Neural cell (in vitro differentiated cells): ENCODE data around the gene HSPA5. TPM values are rescaled to one million over a fixed set of nuclear protein-coding genes. Genes with fewer than 3 reads are reported as not detected.
A peak's percentile ranks its signal among the peaks of the same experiment; 100 is the strongest.
"Not testable (repeated sequence)": the region's sequence is repeated elsewhere in the genome, so short reads cannot be mapped to it uniquely, and the experiment has no call there.

Experiments
- H2AFZ ChIP-seq: fragments of 200-600, 300-800 bp; sonication (generic), shearing (Covaris generic); 2 replicates; pipeline ENCODE4 v1.6.0; 2014; ENCODE audit warnings: low read depth, mild to moderate bottlenecking, antibody characterized with exemption, low read length, moderate library complexity
- H3F3A ChIP-seq: fragments of 200-600 bp; shearing (Covaris generic); 2 replicates; pipeline ENCODE4 v1.6.1; 2016; ENCODE audit warnings: mild to moderate bottlenecking, moderate library complexity, mixed read lengths, antibody characterized with exemption, low read length; ENCODE audit not compliant: insufficient read depth, poor library complexity, severe bottlenecking
- H3K27ac ChIP-seq: fragments of 200-600, 300-800 bp; sonication (generic), shearing (Covaris generic); 2 replicates; pipeline ENCODE4 v1.5.1; 2014; ENCODE audit warnings: mild to moderate bottlenecking, low read length, moderate library complexity
- H3K27me3 ChIP-seq: fragments of 300-800, 200-600 bp; sonication (generic), shearing (Covaris generic); 2 replicates; pipeline ENCODE4 v1.6.0; 2014; ENCODE audit warnings: mild to moderate bottlenecking, low read depth, low read length, moderate library complexity; ENCODE audit not compliant: insufficient read depth
- H3K36me3 ChIP-seq: fragments of 300-800, 200-600 bp; sonication (generic), shearing (Covaris generic); 2 replicates; pipeline ENCODE4 v1.5.1; 2014; ENCODE audit warnings: mild to moderate bottlenecking, antibody characterized with exemption, low read length, moderate library complexity; ENCODE audit not compliant: insufficient read depth
- H3K4me2 ChIP-seq: fragments of 300-800, 200-600 bp; sonication (generic), shearing (Covaris generic); 2 replicates; pipeline ENCODE4 v1.6.0; 2014; ENCODE audit warnings: mild to moderate bottlenecking, low read length
- H3K4me3 ChIP-seq: fragments of 300-800, 200-600 bp; sonication (generic), shearing (Covaris generic); 2 replicates; pipeline ENCODE4 v1.5.1; 2014; ENCODE audit warnings: mild to moderate bottlenecking, low read length, moderate library complexity
- H3K79me2 ChIP-seq: fragments of 200-600 bp; shearing (Covaris generic); replicated peaks from 2 replicates; pipeline ENCODE4 v1.6.0; 2014; ENCODE audit warnings: mild to moderate bottlenecking, low read length, moderate library complexity; ENCODE audit not compliant: insufficient read depth
- H3K9ac ChIP-seq: fragments of 300-800, 200-600 bp; sonication (generic), shearing (Covaris generic); 2 replicates; pipeline ENCODE4 v1.6.1; 2016; ENCODE audit warnings: mild to moderate bottlenecking, low read length, mixed read lengths
- H3K9me2 ChIP-seq: fragments of 200-600 bp; shearing (Covaris generic); 2 replicates; pipeline ENCODE4 v1.6.1; 2016; ENCODE audit warnings: mild to moderate bottlenecking, low read length, mixed read lengths; ENCODE audit not compliant: insufficient read depth
- H3K9me3 ChIP-seq: fragments of 200-600, 300-800 bp; sonication (generic), shearing (Covaris generic); 2 replicates; pipeline ENCODE4 v1.6.1; 2016; ENCODE audit warnings: mild to moderate bottlenecking, mixed run types, low read length, moderate library complexity, mixed read lengths
- H4K20me1 ChIP-seq: fragments of 200-600 bp; shearing (Covaris generic); 2 replicates; pipeline ENCODE4 v1.6.1; 2016; ENCODE audit warnings: mild to moderate bottlenecking, mixed run types; ENCODE audit not compliant: insufficient read depth
- CTCF ChIP-seq: fragments of 450-650 bp; IDR thresholded peaks from 2 replicates; pipeline ENCODE4 v1.5.1; 2014; ENCODE audit warnings: antibody characterized with exemption, mild to moderate bottlenecking, moderate library complexity; ENCODE audit not compliant: poor library complexity, severe bottlenecking
- EP300 ChIP-seq: fragments of 450-650 bp; conservative IDR thresholded peaks from 2 replicates; pipeline ENCODE4 v1.6.1; 2014; ENCODE audit warnings: antibody characterized with exemption, mild to moderate bottlenecking, moderate library complexity; ENCODE audit not compliant: poor library complexity, severe bottlenecking
- EZH2 ChIP-seq: fragments of 200-600, 300-800 bp; shearing (Covaris generic), sonication (generic); IDR thresholded peaks from 2 replicates; pipeline ENCODE4 v1.6.1; 2014; ENCODE audit warnings: antibody characterized with exemption, low read length, borderline replicate concordance, mild to moderate bottlenecking; ENCODE audit not compliant: insufficient read depth, poor library complexity, severe bottlenecking
- MXI1 ChIP-seq: fragments of 450-650 bp; conservative IDR thresholded peaks from 2 replicates; pipeline ENCODE4 v1.6.1; 2014; ENCODE audit warnings: antibody characterized with exemption, mild to moderate bottlenecking; ENCODE audit not compliant: poor library complexity, severe bottlenecking
- POLR2AphosphoS5 ChIP-seq: IDR thresholded peaks from 2 replicates; pipeline ENCODE4 v1.6.1; 2012
- RAD21 ChIP-seq: fragments of 450-650 bp; conservative IDR thresholded peaks from 2 replicates; pipeline ENCODE4 v1.6.1; 2014; ENCODE audit warnings: antibody characterized with exemption, mild to moderate bottlenecking, moderate library complexity
- SMC3 ChIP-seq: fragments of 450-650 bp; conservative IDR thresholded peaks from 2 replicates; pipeline ENCODE4 v1.6.1; 2014; ENCODE audit warnings: antibody characterized with exemption, mild to moderate bottlenecking, moderate library complexity; ENCODE audit not compliant: poor library complexity
- TAF1 ChIP-seq: IDR thresholded peaks from 2 replicates; pipeline ENCODE4 v1.6.1; 2012; ENCODE audit warnings: low read depth
- polyA minus RNA-seq: library from RNA; depleted of rRNA, polyadenylated mRNA; stranded (reverse); fragments of >200 nt; gene quantifications from 2 replicates; pipeline ENCODE4 v1.2.3, GENCODE V29; 2014
- polyA plus RNA-seq: library from polyadenylated mRNA; depleted of rRNA; stranded (reverse); fragments of >200 nt; gene quantifications from 2 replicates; pipeline ENCODE4 v1.2.3, GENCODE V29; 2014
- TF ChIP-seq, protein P1 (sequence below): IDR thresholded peaks from 2 replicates; pipeline ENCODE4 v1.6.1; 2012; ENCODE audit warnings: borderline replicate concordance

Gene HSPA5
- polyA plus RNA-seq (17.6 and 20.7 TPM in 2 replicates), polyA minus RNA-seq (39.9 and 46.1 TPM in 2 replicates)

DNA sequence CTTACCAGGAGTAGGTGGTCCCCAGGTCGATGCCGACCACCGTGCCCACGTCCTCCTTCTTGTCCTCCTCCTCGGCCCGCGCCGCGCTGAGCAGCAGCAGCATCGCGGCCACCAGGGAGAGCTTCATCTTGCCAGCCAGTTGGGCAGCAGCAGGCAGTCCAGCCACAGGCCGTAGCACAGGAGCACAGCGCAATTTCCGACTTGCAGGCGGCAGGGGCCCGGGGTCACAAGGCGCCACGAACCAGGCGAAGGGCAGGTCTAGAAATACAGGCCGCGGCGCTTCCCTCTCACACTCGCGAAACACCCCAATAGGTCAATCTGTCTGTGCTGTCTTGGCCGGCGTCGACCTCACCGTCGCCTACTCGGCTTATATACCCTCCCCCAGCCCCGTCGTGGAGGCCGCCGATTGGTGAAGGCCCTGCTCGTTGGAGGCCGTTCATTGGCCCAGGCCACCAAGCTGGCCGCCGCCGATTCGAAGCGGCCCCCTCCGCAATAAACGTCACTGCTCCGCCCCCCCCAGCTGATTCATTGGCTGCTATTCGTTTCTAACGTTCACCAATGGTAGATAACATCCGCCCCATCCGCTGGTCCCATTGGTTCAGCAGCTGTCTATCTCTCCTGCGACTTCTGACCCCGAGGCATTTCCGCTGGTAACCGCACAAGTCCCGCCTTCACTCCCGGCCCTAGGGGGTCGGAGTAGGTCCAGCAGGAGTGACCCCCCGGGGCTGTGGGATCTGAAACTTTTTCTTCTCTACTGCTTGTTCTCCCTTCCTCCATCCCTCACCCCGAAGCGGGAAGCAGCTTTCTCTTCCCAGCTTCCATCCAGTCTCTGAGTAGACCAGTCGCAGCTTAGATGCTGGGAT is at the start of gene HSPA5:
TSS of gene HSPA5 (minus strand) at position 344 of the 863 bp plus-strand sequence. CDS start at position 127, 217 bp downstream.
- H3K27ac ChIP-seq: peak within 1 kb of the TSS; percentile 90
- H2AFZ ChIP-seq: peak within 1 kb of the TSS; percentile 86
- H3K36me3 ChIP-seq: peaks cover 15% of the 10 kb centered on the region
- H3K79me2 ChIP-seq: peaks cover 41% of the 10 kb centered on the region
- H3K4me2 ChIP-seq: peak within 1 kb of the TSS; percentile 79
- no peaks in the 10 kb centered on the region for H3K27me3 ChIP-seq
- H3K9me2 ChIP-seq: no peaks in the 10 kb centered on the region
- TF ChIP-seq EP300 (peak; percentile 48), TAF1 (peak; percentile 79), POLR2AphosphoS5 (peak; percentile 93), RAD21 (no peak), MXI1 (peak; percentile 80), SMC3 (peak; percentile 63), EZH2 (no peak), CTCF (peak; percentile 48)
- TF ChIP-seq, protein P1, sequence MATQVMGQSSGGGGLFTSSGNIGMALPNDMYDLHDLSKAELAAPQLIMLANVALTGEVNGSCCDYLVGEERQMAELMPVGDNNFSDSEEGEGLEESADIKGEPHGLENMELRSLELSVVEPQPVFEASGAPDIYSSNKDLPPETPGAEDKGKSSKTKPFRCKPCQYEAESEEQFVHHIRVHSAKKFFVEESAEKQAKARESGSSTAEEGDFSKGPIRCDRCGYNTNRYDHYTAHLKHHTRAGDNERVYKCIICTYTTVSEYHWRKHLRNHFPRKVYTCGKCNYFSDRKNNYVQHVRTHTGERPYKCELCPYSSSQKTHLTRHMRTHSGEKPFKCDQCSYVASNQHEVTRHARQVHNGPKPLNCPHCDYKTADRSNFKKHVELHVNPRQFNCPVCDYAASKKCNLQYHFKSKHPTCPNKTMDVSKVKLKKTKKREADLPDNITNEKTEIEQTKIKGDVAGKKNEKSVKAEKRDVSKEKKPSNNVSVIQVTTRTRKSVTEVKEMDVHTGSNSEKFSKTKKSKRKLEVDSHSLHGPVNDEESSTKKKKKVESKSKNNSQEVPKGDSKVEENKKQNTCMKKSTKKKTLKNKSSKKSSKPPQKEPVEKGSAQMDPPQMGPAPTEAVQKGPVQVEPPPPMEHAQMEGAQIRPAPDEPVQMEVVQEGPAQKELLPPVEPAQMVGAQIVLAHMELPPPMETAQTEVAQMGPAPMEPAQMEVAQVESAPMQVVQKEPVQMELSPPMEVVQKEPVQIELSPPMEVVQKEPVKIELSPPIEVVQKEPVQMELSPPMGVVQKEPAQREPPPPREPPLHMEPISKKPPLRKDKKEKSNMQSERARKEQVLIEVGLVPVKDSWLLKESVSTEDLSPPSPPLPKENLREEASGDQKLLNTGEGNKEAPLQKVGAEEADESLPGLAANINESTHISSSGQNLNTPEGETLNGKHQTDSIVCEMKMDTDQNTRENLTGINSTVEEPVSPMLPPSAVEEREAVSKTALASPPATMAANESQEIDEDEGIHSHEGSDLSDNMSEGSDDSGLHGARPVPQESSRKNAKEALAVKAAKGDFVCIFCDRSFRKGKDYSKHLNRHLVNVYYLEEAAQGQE: peak; percentile 74
- no peaks in the 10 kb centered on the region for H3F3A ChIP-seq
- H3K9me3 ChIP-seq: no peaks in the 10 kb centered on the region
- H3K4me3 ChIP-seq: peak within 1 kb of the TSS; percentile 90
- peak within 1 kb of the TSS; percentile 93 for H3K9ac ChIP-seq
- H4K20me1 ChIP-seq: no peaks in the 10 kb centered on the region

DNA sequence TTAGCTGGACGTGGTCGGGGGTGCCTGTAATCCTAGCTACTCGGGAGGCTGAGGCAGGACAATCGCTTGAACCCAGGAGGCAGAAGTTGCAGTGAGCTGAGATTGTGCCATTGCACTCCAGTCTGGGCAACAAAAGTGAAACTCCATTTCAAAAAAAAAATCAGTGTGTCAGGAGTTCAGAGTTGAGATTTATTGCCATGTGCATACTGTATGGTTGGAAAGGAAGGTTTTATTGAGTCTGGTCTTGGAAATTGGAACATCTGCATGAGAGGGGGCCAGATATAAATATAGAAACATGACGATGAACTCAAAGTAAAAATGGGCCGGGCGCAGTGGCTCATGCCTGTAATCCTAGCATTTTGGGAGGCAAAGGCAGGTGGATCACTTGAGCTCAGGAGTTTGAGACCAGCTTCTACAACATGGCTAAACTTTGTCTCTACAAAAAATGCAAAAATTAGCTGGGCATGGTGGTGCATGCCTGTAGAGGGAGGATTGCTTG is 45.8 kb upstream of the HSPA5 start:
- not testable (repeated sequence) for H3K4me2 ChIP-seq, H3K9ac ChIP-seq, H3K4me3 ChIP-seq, H4K20me1 ChIP-seq, H2AFZ ChIP-seq, H3K27me3 ChIP-seq, H3K36me3 ChIP-seq, H3K9me3 ChIP-seq, H3F3A ChIP-seq, H3K79me2 ChIP-seq, H3K9me2 ChIP-seq, H3K27ac ChIP-seq
